ENCODE data around the gene FBXL14.
"Not testable (repeated sequence)": the region's sequence is repeated elsewhere in the genome, so short reads cannot be mapped to it uniquely, and the experiment has no call there.

FBXL14 gene

GRCh38 chr12:1566449-1567135 lies 27.8 kb downstream of the FBXL14 start:
- no peak for DNase-seq

GRCh38 chr12:1565172-1565571 lies 29.2 kb downstream of the FBXL14 start:
- no peak for DNase-seq

GRCh38 chr12:1564067-1564466 lies 30.3 kb downstream of the FBXL14 start:
- no peak for DNase-seq

GRCh38 chr12:1562813-1563407 lies 31.5 kb downstream of the FBXL14 start:
- no peak for DNase-seq

- no peak for DNase-seq
Measured at GRCh38 chr12:1560704-1561103, 33.7 kb downstream of the FBXL14 start.

GRCh38 chr12:1559676-1560091 lies 34.7 kb downstream of the FBXL14 start:
- DNase-seq: no peak

- not testable (repeated sequence) for DNase-seq
Measured at GRCh38 chr12:1558108-1558507, 36.3 kb downstream of the FBXL14 start.

GRCh38 chr12:1553987-1554982 lies 40.1 kb downstream of the FBXL14 start:
- no peak for DNase-seq

- DNase-seq: no peak
Measured at GRCh38 chr12:1553536-1553935, 40.8 kb downstream of the FBXL14 start.

- DNase-seq: no peak
Measured at GRCh38 chr12:1552911-1553491, 41.4 kb downstream of the FBXL14 start.

GRCh38 chr12:1552171-1552570 lies 42.2 kb downstream of the FBXL14 start:
- no peak for DNase-seq

- DNase-seq: no peak
Measured at GRCh38 chr12:1551496-1551895, 42.9 kb downstream of the FBXL14 start.

- DNase-seq: no peak
Measured at GRCh38 chr12:1546931-1547640, 47.3 kb downstream of the FBXL14 start.

GRCh38 chr12:1544996-1545700 lies 49.2 kb downstream of the FBXL14 start:
- no peak for DNase-seq

GRCh38 chr12:1542599-1542998 lies 51.8 kb downstream of the FBXL14 start:
- no peak for DNase-seq

GRCh38 chr12:1540690-1541089 lies 53.7 kb downstream of the FBXL14 start:
- DNase-seq: no peak

GRCh38 chr12:1539135-1539534 lies 55.2 kb downstream of the FBXL14 start:
- no peak for DNase-seq

- no peak for DNase-seq
Measured at GRCh38 chr12:1536817-1537216, 57.6 kb downstream of the FBXL14 start.

GRCh38 chr12:1534748-1535147 lies 59.6 kb downstream of the FBXL14 start:
- no peak for DNase-seq

- DNase-seq: peak; percentile 50
Measured at GRCh38 chr12:1533602-1534304, 60.6 kb downstream of the FBXL14 start.

- DNase-seq: peak; percentile 27
Measured at GRCh38 chr12:1533205-1533601, 61.2 kb downstream of the FBXL14 start.
